HepG2 (cell line): Measurements from ENCODE around the gene APBA3. TPM values are rescaled to one million over a fixed set of nuclear protein-coding genes. Genes with fewer than 3 reads are reported as not detected.

ENCODE experiments used
- ATAC-seq: fragments of 200-7000 bp; cut with Tn5 transposase; 3 replicates; pipeline ENCODE4 v1.9.1; 2020; ENCODE audit warnings: mild to moderate bottlenecking, moderate library complexity
- BruUV-seq: library from RNA; stranded (reverse); fragments of 400-500 nt; replicated peaks from 2 replicates; lab custom pipeline; 2021; lab: Mats Ljungman, UMichigan
- CTCF ChIA-PET: fragments of 300-600 bp; formaldehyde crosslinking; extraction: SDS; loops from one replicate; lab custom pipeline; 2021; ENCODE audit warnings: low total read pairs, inconsistent platforms, low intra/inter-chr PET ratio; lab: Yijun Ruan, JAX
- POLR2A ChIA-PET: fragments of 350-600 bp; sonication (Branson Sonifier 250); formaldehyde crosslinking; loops from one replicate; lab custom pipeline; 2020; ENCODE audit warnings: antibody characterized with exemption, inconsistent platforms; lab: Yijun Ruan, JAX
- DNase-seq: peaks from one replicate; pipeline ENCODE4 v3.0.0-alpha.2; 2015; ENCODE audit warnings: low spot score
- FAIRE-seq: peaks from 3 replicates; lab custom pipeline; 2011; peaks lifted over from hg19 to GRCh38; lab: Jason Lieb, UNC
- H2AFZ ChIP-seq: one replicate; pipeline ENCODE4 v1.6.1; 2011; ENCODE audit warnings: low read length, inconsistent platforms
- H3K27ac ChIP-seq: fragments of 300-600 bp; 3 replicates; pipeline ENCODE4 v1.8.0; 2011; ENCODE audit warnings: mixed run types, mild to moderate bottlenecking, mixed read lengths, low read length, inconsistent platforms; ENCODE audit not compliant: insufficient read depth; ENCODE audit errors: extremely low read length
- H3K27me3 ChIP-seq, 2 experiments: fragments of 200-600 bp in 1 of 2; 2 replicates in 1 of 2; 3 replicates in 1 of 2; pipeline versions ENCODE4 v1.6.0 to v1.8.0; 2011; ENCODE audit warnings: low read length in 2 of 2, mild to moderate bottlenecking in 2 of 2, moderate library complexity in 2 of 2, inconsistent platforms in 1 of 2; ENCODE audit not compliant: insufficient read depth in 2 of 2, control insufficient read depth in 1 of 2
- H3K36me3 ChIP-seq, 2 experiments: fragments of 200-600 bp in 1 of 2; replicated peaks in 1 of 2; 2 replicates in 1 of 2; 3 replicates in 1 of 2; pipeline versions ENCODE4 v1.5.1 to v1.8.0; 2011; ENCODE audit warnings: low read length in 2 of 2, inconsistent platforms in 1 of 2; ENCODE audit not compliant: insufficient read depth in 2 of 2, control insufficient read depth in 1 of 2
- H3K4me1 ChIP-seq: 2 replicates; pipeline ENCODE4 v1.5.1; 2012; ENCODE audit warnings: low read length, inconsistent platforms; ENCODE audit not compliant: insufficient read depth
- H3K4me2 ChIP-seq: 2 replicates; pipeline ENCODE4 v1.6.0; 2011; ENCODE audit warnings: low read depth, low read length, inconsistent platforms
- H3K4me3 ChIP-seq, 3 experiments: fragments of 200-600 bp in 1 of 3; sonication (generic), shearing (Covaris generic) in 1 of 3; replicated peaks in 1 of 3; 2 replicates each; pipeline ENCODE4 v1.5.1; 2011 to 2016; ENCODE audit warnings: low read length in 3 of 3, inconsistent platforms in 2 of 3, low read depth in 2 of 3, mild to moderate bottlenecking in 2 of 3, control low read depth in 1 of 3, mixed read lengths in 1 of 3; ENCODE audit not compliant: insufficient read depth in 1 of 3
- H3K79me2 ChIP-seq: one replicate; pipeline ENCODE4 v1.6.1; 2011; ENCODE audit warnings: low read length, inconsistent platforms; ENCODE audit not compliant: insufficient read depth
- H3K9ac ChIP-seq: 2 replicates; pipeline ENCODE4 v1.6.0; 2011; ENCODE audit warnings: mild to moderate bottlenecking, low read depth, low read length, inconsistent platforms; ENCODE audit not compliant: insufficient read depth
- H3K9me3 ChIP-seq: 2 replicates; pipeline ENCODE4 v1.5.1; 2012; ENCODE audit warnings: mild to moderate bottlenecking, low read length
- H4K20me1 ChIP-seq: 2 replicates; pipeline ENCODE4 v1.6.0; 2011; ENCODE audit warnings: inconsistent platforms, mild to moderate bottlenecking, low read length, moderate library complexity; ENCODE audit not compliant: insufficient read depth
- AGO2 ChIP-seq: fragments of 200-400 bp; formaldehyde crosslinking; optimal IDR thresholded peaks from 2 replicates; pipeline ENCODE3; 2017; ENCODE audit warnings: mild to moderate bottlenecking, low read depth, low read length, moderate library complexity
- CEBPB ChIP-seq: IDR thresholded peaks from 2 replicates; pipeline ENCODE4 v1.6.1; 2011; ENCODE audit warnings: low read depth, low read length, improper control_type of control experiment, borderline replicate concordance
- CENPX ChIP-seq: sonication (generic); formaldehyde crosslinking; IDR thresholded peaks from 2 replicates; pipeline ENCODE4 v1.9.0; 2021; ENCODE audit warnings: mild to moderate bottlenecking, missing genetic modification reagents, moderate library complexity
- KDM5A ChIP-seq: fragments of 200-600 bp; sonication (generic); IDR thresholded peaks from 2 replicates; pipeline ENCODE4 v1.7.0; 2018; ENCODE audit warnings: antibody characterized with exemption, mild to moderate bottlenecking, low read length, borderline replicate concordance
- PCBP2 ChIP-seq: fragments of 200-400 bp; formaldehyde crosslinking; optimal IDR thresholded peaks from 2 replicates; pipeline ENCODE3; 2018; ENCODE audit warnings: low read length, low read depth; ENCODE audit not compliant: poor library complexity, severe bottlenecking
- SATB2 ChIP-seq: sonication (generic); formaldehyde crosslinking; IDR thresholded peaks from 2 replicates; pipeline ENCODE4 v1.5.0; 2020; ENCODE audit warnings: missing genetic modification reagents
- TP53 ChIP-seq: sonication (generic); formaldehyde crosslinking; conservative IDR thresholded peaks from 2 replicates; pipeline ENCODE4 v1.4.0; 2020; ENCODE audit warnings: missing genetic modification reagents
- ZNF224 ChIP-seq: sonication (generic); formaldehyde crosslinking; IDR thresholded peaks from 2 replicates; pipeline ENCODE4 v1.5.0; 2020; ENCODE audit warnings: mild to moderate bottlenecking, missing genetic modification reagents
- ZNF564 ChIP-seq: sonication (generic); formaldehyde crosslinking; IDR thresholded peaks from 2 replicates; pipeline ENCODE4 v1.8.1; 2023; ENCODE audit warnings: mild to moderate bottlenecking, missing genetic modification reagents
- ZNF781 ChIP-seq: sonication (generic); formaldehyde crosslinking; IDR thresholded peaks from 2 replicates; pipeline ENCODE4 v1.5.1; 2020; ENCODE audit warnings: borderline replicate concordance, mild to moderate bottlenecking, missing genetic modification reagents; ENCODE audit errors: not compliant biosample characterization
- WGBS: methylation state at CpG from one replicate; pipeline ENCODE4 v1.1.6; 2017; ENCODE audit warnings: low lambda C conversion rate; 5-methylcytosine and 5-hydroxymethylcytosine counted together
- in situ Hi-C: cut with HindIII; loops from 2 replicates; pipeline ENCODE4 v1.10.0; 2017; ENCODE audit warnings: low pct_unique_long_range_greater_than_20kb; ENCODE audit not compliant: extremely low pct_ligation_motif_present
- intact Hi-C: fragments of 100-400 bp; cut with micrococcal nuclease; formaldehyde crosslinking; loops from one replicate; pipeline ENCODE4 v1.10.0; 2022; ENCODE audit not compliant: unreplicated experiment
- polyA plus RNA-seq, 8 experiments: library from polyadenylated mRNA; depleted of rRNA in 3 of 8; stranded (reverse) in 7 of 8; unstranded in 1 of 8; fragments of >200 nt; fragmentation: Illumina TruSeq in 4 of 8; extraction: Trizol in 4 of 8; gene quantifications; 2 replicates each; pipeline versions ENCODE4 v1.2.1 to v1.2.3, GENCODE V29; 2011 to 2016; ENCODE audit warnings: low read depth in 4 of 8, missing spikeins in 1 of 8, mixed read lengths in 1 of 8; ENCODE audit not compliant: insufficient read depth in 1 of 8
- total RNA-seq, 5 experiments: library from RNA; depleted of rRNA; stranded (reverse); fragments of >200 nt; fragmentation: Illumina TruSeq; extraction: Trizol; gene quantifications; 2 replicates each; pipeline ENCODE4 v1.2.3, GENCODE V29; 2016; ENCODE audit warnings: low read depth in 1 of 5
- TF ChIP-seq, protein P1 (sequence below): sonication (generic); formaldehyde crosslinking; IDR thresholded peaks from 2 replicates; pipeline ENCODE4 v1.4.0; 2020; ENCODE audit warnings: missing genetic modification reagents, borderline replicate concordance
- TF ChIP-seq, protein P2 (sequence below): sonication (generic); formaldehyde crosslinking; IDR thresholded peaks from 2 replicates; pipeline ENCODE4 v1.8.1; 2023; ENCODE audit warnings: missing genetic modification reagents, mild to moderate bottlenecking, borderline replicate concordance
- TF ChIP-seq, protein P3 (sequence below): sonication (generic); formaldehyde crosslinking; IDR thresholded peaks from 2 replicates; pipeline ENCODE4 v1.5.0; 2020; ENCODE audit warnings: mild to moderate bottlenecking, missing genetic modification reagents

The APBA3 gene
- total and polyA plus RNA-seq, 2 of the 13 experiments (the other 11 are each of a cell fraction or from before 2014, with no cell fraction given) = 14.2 to 14.3 TPM

DNA sequence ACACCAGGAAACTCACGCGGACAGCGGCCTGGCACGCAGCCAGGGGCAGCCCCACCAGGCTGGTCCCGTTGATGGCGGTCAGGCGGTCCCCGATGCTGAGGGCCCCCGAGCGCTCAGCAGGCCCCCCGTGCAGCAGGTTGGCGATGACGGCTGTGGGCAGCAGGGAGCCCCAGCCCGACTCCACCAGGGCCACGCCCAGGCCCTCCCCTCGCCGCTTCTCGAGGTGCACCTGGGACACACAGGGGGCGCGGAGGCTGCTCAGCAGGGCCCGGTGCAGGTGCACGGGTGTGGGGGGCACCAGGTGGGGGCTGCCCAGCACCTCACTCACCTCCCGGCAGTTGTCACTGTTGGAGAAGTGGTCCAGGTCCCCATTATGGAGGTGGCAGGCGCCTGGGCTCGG is 9.0 kb downstream of the APBA3 start:
- no TSS peak for BruUV-seq
- H3K27ac ChIP-seq = no peak overlapping the region
- H3K36me3 ChIP-seq = peaks cover 0 to 4% of the 10 kb centered on the region in 2 experiments; a peak in 2 of 5 replicates
- H3K4me2 ChIP-seq = no peak overlapping the region
- no peak overlapping the region for H3K9ac ChIP-seq
- H3K9me3 ChIP-seq = no peaks in the 10 kb centered on the region
- WGBS = 98% methylated on average over 10 of the region's 25 CpGs
- no peaks in the 10 kb centered on the region for H3K27me3 ChIP-seq
- FAIRE-seq = no peak
- ChIA-PET POLR2A (interaction anchor here (0.7 kb wide), 1 partner anchor 10 kb away, joined by 3 read pairs; the partner anchor contains the start of gene MRPL54), CTCF (no interaction called here)
- no peak overlapping the region for H3K4me3 ChIP-seq
- intact Hi-C loops (no loop called here), in situ Hi-C loops (no loop called here)
- H3K4me1 ChIP-seq = no peaks in the 10 kb centered on the region
- no peak for ATAC-seq
- H4K20me1 ChIP-seq = no peaks in the 10 kb centered on the region
- H3K79me2 ChIP-seq = no peaks in the 10 kb centered on the region
- no peak overlapping the region for H2AFZ ChIP-seq
- DNase-seq = no peak
- TF ChIP-seq AGO2 = peak; percentile 61
- TF ChIP-seq, protein P1, sequence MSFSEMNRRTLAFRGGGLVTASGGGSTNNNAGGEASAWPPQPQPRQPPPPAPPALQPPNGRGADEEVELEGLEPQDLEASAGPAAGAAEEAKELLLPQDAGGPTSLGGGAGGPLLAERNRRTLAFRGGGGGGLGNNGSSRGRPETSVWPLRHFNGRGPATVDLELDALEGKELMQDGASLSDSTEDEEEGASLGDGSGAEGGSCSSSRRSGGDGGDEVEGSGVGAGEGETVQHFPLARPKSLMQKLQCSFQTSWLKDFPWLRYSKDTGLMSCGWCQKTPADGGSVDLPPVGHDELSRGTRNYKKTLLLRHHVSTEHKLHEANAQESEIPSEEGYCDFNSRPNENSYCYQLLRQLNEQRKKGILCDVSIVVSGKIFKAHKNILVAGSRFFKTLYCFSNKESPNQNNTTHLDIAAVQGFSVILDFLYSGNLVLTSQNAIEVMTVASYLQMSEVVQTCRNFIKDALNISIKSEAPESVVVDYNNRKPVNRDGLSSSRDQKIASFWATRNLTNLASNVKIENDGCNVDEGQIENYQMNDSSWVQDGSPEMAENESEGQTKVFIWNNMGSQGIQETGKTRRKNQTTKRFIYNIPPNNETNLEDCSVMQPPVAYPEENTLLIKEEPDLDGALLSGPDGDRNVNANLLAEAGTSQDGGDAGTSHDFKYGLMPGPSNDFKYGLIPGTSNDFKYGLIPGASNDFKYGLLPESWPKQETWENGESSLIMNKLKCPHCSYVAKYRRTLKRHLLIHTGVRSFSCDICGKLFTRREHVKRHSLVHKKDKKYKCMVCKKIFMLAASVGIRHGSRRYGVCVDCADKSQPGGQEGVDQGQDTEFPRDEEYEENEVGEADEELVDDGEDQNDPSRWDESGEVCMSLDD (CRISPR knock-in tag) = no peak
- no peak for TF ChIP-seq CENPX (CRISPR knock-in tag)
- TF ChIP-seq TP53 (CRISPR knock-in tag) = no peak

DNA sequence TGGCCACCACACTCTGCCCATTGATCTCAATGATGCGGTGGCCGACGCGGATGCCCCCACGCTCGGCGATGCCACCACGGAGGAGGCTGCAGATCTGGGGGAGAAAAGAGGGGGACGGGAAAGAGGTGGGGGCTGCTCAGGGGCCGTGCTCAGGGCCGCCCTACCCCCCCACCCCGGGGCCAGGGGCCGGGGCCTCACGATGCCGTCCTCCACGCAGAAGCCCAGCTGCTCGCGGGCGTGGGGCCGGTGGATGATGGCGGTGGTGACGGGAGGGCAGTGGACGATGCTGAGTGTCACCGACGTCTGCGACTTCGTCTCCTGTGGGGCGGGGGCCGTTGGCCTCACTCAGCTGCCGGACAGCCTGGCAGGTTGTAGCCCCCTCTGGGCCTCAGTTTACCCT is 10.3 kb downstream of the APBA3 start:
- H3K36me3 ChIP-seq = peaks cover 0 to 4% of the 10 kb centered on the region in 2 experiments; a peak in 2 of 5 replicates
- intact Hi-C loops = no loop called here
- no peak for ATAC-seq
- CTCF ChIA-PET = no interaction called here
- in situ Hi-C loops = no loop called here
- no peak overlapping the region for H3K4me3 ChIP-seq
- no peaks in the 10 kb centered on the region for H3K9me3 ChIP-seq
- no peak overlapping the region for H2AFZ ChIP-seq
- 94% methylated on average over 30 of the region's 30 CpGs for WGBS
- H3K4me1 ChIP-seq = no peaks in the 10 kb centered on the region
- TF ChIP-seq CEBPB (no peak), ZNF224 (CRISPR knock-in tag) (no peak), KDM5A (no peak), ZNF564 (no peak), SATB2 (CRISPR knock-in tag) (no peak), ZNF781 (no peak), PCBP2 (no peak)
- TF ChIP-seq, protein P2, sequence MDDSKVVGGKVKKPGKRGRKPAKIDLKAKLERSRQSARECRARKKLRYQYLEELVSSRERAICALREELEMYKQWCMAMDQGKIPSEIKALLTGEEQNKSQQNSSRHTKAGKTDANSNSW (CRISPR knock-in tag) = no peak
- TF ChIP-seq, protein P3, sequence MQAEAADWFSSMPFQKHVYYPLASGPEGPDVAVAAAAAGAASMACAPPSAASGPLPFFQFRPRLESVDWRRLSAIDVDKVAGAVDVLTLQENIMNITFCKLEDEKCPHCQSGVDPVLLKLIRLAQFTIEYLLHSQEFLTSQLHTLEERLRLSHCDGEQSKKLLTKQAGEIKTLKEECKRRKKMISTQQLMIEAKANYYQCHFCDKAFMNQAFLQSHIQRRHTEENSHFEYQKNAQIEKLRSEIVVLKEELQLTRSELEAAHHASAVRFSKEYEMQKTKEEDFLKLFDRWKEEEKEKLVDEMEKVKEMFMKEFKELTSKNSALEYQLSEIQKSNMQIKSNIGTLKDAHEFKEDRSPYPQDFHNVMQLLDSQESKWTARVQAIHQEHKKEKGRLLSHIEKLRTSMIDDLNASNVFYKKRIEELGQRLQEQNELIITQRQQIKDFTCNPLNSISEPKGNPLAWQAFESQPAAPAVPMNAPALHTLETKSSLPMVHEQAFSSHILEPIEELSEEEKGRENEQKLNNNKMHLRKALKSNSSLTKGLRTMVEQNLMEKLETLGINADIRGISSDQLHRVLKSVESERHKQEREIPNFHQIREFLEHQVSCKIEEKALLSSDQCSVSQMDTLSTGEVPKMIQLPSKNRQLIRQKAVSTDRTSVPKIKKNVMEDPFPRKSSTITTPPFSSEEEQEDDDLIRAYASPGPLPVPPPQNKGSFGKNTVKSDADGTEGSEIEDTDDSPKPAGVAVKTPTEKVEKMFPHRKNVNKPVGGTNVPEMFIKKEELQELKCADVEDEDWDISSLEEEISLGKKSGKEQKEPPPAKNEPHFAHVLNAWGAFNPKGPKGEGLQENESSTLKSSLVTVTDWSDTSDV (CRISPR knock-in tag) = no peak
- H4K20me1 ChIP-seq = no peaks in the 10 kb centered on the region
- no peaks in the 10 kb centered on the region for H3K79me2 ChIP-seq
- H3K9ac ChIP-seq = no peak overlapping the region
- FAIRE-seq = no peak
- BruUV-seq = no TSS peak
- DNase-seq = no peak
- POLR2A ChIA-PET = interaction anchor here (2.4 kb wide), 1 partner anchor 11 kb away, joined by 7 read pairs; the partner anchor contains the start of genes APBA3 and MRPL54
- no peak overlapping the region for H3K4me2 ChIP-seq
- no peak overlapping the region for H3K27ac ChIP-seq
- H3K27me3 ChIP-seq = no peaks in the 10 kb centered on the region
